Liver (tissue), 9 donors: Measurements from ENCODE around the gene KCNQ4. TPM values are rescaled to one million over a fixed set of nuclear protein-coding genes. Genes with fewer than 3 reads are reported as not detected.

Source experiments
- DNase-seq: peaks from one replicate; pipeline ENCODE4 v3.0.0-alpha.2; 2017; ENCODE audit warnings: low spot score
- H3K27ac ChIP-seq, 2 donors: one replicate each; pipeline ENCODE4 v1.7.0; 2013; ENCODE audit warnings: inconsistent platforms in 2 of 2, low read length in 2 of 2, control low read depth in 1 of 2, low read depth in 1 of 2, mild to moderate bottlenecking in 1 of 2
- H3K27me3 ChIP-seq, 4 donors: one replicate each; pipeline versions ENCODE4 v1.6.1 to v1.7.0; 2013; ENCODE audit warnings: low read length in 3 of 4, inconsistent platforms in 1 of 4, mild to moderate bottlenecking in 1 of 4, moderate library complexity in 1 of 4; ENCODE audit not compliant: control insufficient read depth in 4 of 4, insufficient read depth in 4 of 4
- H3K36me3 ChIP-seq, 4 donors: one replicate each; pipeline versions ENCODE4 v1.6.1 to v1.7.0; 2013; ENCODE audit warnings: low read length in 3 of 4, mild to moderate bottlenecking in 3 of 4, low read depth in 1 of 4, moderate library complexity in 1 of 4; ENCODE audit not compliant: control insufficient read depth in 4 of 4, insufficient read depth in 3 of 4
- H3K4me1 ChIP-seq, 4 donors: one replicate each; pipeline versions ENCODE4 v1.6.1 to v1.7.0; 2013; ENCODE audit warnings: low read length in 3 of 4, mild to moderate bottlenecking in 3 of 4, moderate library complexity in 1 of 4; ENCODE audit not compliant: control insufficient read depth in 4 of 4, insufficient read depth in 4 of 4
- H3K4me3 ChIP-seq, 3 donors: one replicate each; pipeline versions ENCODE4 v1.6.1 to v1.7.0; 2013; ENCODE audit warnings: low read length in 3 of 3, control low read depth in 1 of 3, low read depth in 1 of 3, mild to moderate bottlenecking in 1 of 3
- H3K9ac ChIP-seq, 2 donors: one replicate each; pipeline ENCODE4 v1.7.0; 2013; ENCODE audit warnings: low read length in 2 of 2, mild to moderate bottlenecking in 2 of 2, moderate library complexity in 2 of 2, control low read depth in 1 of 2, low read depth in 1 of 2
- H3K9me3 ChIP-seq, 4 donors: one replicate each; pipeline versions ENCODE4 v1.6.1 to v1.7.0; 2013; ENCODE audit warnings: low read length in 3 of 4; ENCODE audit not compliant: control insufficient read depth in 4 of 4
- EGR1 ChIP-seq, 2 donors: IDR thresholded peaks; 2 replicates each; pipeline ENCODE4 v1.6.1; 2016 to 2018; ENCODE audit warnings: antibody characterized with exemption in 2 of 2, low read depth in 2 of 2
- FOXA1 ChIP-seq: IDR thresholded peaks from 2 replicates; pipeline ENCODE4 v1.6.1; 2016; ENCODE audit warnings: antibody characterized with exemption
- FOXA2 ChIP-seq: IDR thresholded peaks from 2 replicates; pipeline ENCODE4 v1.6.1; 2016; ENCODE audit warnings: antibody characterized with exemption
- GABPA ChIP-seq, 2 donors: IDR thresholded peaks in 1 of 2; conservative IDR thresholded peaks in 1 of 2; 2 replicates each; pipeline ENCODE4 v1.6.1; 2016; ENCODE audit warnings: antibody characterized with exemption in 2 of 2, mild to moderate bottlenecking in 1 of 2, moderate library complexity in 1 of 2
- HNF4A ChIP-seq, 2 donors: conservative IDR thresholded peaks; 2 replicates each; pipeline ENCODE4 v1.6.1; 2016; ENCODE audit warnings: antibody characterized with exemption in 2 of 2, mild to moderate bottlenecking in 2 of 2
- HNF4G ChIP-seq: IDR thresholded peaks from 2 replicates; pipeline ENCODE4 v1.6.1; 2016; ENCODE audit warnings: antibody characterized with exemption
- JUND ChIP-seq, 2 donors: IDR thresholded peaks; 2 replicates each; pipeline ENCODE4 v1.6.1; 2016; ENCODE audit warnings: antibody characterized with exemption in 2 of 2
- NR2F2 ChIP-seq: IDR thresholded peaks from 2 replicates; pipeline ENCODE4 v1.6.1; 2016; ENCODE audit warnings: antibody characterized with exemption
- RAD21 ChIP-seq, 2 donors: IDR thresholded peaks; 2 replicates each; pipeline ENCODE4 v1.6.1; 2016; ENCODE audit warnings: antibody characterized with exemption in 2 of 2, mild to moderate bottlenecking in 2 of 2
- RXRA ChIP-seq, 2 donors: IDR thresholded peaks; 2 replicates each; pipeline ENCODE4 v1.6.1; 2017 to 2018; ENCODE audit warnings: antibody characterized with exemption in 2 of 2, mild to moderate bottlenecking in 1 of 2
- SP1 ChIP-seq: IDR thresholded peaks from 2 replicates; pipeline ENCODE4 v1.6.1; 2018; ENCODE audit warnings: antibody characterized with exemption, mild to moderate bottlenecking
- TAF1 ChIP-seq: conservative IDR thresholded peaks from 2 replicates; pipeline ENCODE4 v1.6.1; 2016; ENCODE audit warnings: antibody characterized with exemption, mild to moderate bottlenecking
- YY1 ChIP-seq: IDR thresholded peaks from 2 replicates; pipeline ENCODE4 v1.6.1; 2016; ENCODE audit warnings: antibody characterized with exemption, mild to moderate bottlenecking
- WGBS: extraction: QIAGEN DNeasy Blood & Tissue Kit; methylation state at CpG from one replicate; pipeline ENCODE4 v1.1.7; 2013; 5-methylcytosine and 5-hydroxymethylcytosine counted together
- polyA plus RNA-seq, 2 donors: library from polyadenylated mRNA; stranded (reverse) in 1 of 2; unstranded in 1 of 2; fragments of 200-250 nt in 1 of 2; fragments of >200 nt in 1 of 2; fragmentation: Nextera tagmentation in 1 of 2; extraction: Ambion mirVana in 1 of 2; gene quantifications; one replicate each; pipeline versions ENCODE4 v1.2.1 to v1.2.3, GENCODE V29; 2013 to 2015
- total RNA-seq, 2 donors: library from RNA; depleted of rRNA; stranded (reverse); fragments of >200 nt; gene quantifications; one replicate each; pipeline ENCODE4 v1.2.3, GENCODE V29; 2014
- TF ChIP-seq, protein P1 (sequence below): IDR thresholded peaks from 2 replicates; pipeline ENCODE4 v1.6.1; 2016; ENCODE audit warnings: antibody characterized with exemption, mild to moderate bottlenecking
- TF ChIP-seq, protein P2 (sequence below): IDR thresholded peaks from 2 replicates; pipeline ENCODE4 v1.6.1; 2016; ENCODE audit warnings: antibody characterized with exemption
- TF ChIP-seq, protein P3 (sequence below): fragments of 150-350 bp; IDR thresholded peaks from 2 replicates; pipeline ENCODE4 v1.5.1; 2017; ENCODE audit warnings: improper control_type of control experiment, low read depth, low read length; ENCODE audit not compliant: missing input control
- TF ChIP-seq, protein P4 (sequence below): IDR thresholded peaks from 2 replicates; pipeline ENCODE4 v1.6.1; 2016; ENCODE audit warnings: antibody characterized with exemption
- TF ChIP-seq, protein P5 (sequence below): IDR thresholded peaks from 2 replicates; pipeline ENCODE4 v1.6.1; 2016; ENCODE audit warnings: antibody characterized with exemption
- donor health status: healthy.
- donor health status: healthy.
- donor health status: healthy.
- donor health status: healthy.
- donor health status: healthy.

KCNQ4 gene
- total and polyA plus RNA-seq, 4 donors, result 0.10 to 2.1 (median 0.27) TPM

DNA sequence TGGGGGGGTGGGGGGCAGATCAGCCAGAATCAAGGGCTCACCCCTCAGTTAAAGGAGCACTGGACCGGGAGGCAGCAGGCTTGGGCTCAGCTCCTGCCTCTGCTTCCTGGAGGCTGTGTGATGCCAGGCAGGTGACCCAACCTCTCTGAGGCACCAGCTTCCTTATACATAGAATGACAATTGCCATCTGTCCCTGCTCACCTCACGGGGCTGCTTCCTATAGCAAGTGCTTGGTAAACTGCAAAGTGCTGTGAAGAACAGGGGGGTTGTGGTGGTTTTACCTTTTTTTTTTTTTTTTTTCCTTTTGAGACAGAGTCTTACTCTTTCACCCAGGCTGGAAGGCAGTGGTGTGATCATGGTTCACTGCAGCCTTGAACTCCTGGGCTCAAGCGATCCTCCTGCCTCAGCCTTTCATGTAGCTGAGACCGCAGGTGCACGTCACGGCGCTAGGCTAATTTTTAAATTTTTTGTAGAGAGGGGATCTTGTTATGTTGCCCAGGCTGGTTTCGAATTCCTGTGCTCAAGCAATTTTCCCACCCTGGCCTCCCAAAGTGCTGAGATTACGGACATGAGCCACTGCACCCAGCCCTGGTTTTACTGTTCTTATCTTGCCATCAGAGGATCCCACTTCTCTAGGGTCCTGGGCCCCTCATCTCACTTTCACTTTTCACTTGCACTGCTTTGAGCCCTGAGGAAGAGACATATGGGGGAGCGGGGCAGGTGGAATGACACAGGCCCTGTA, 11.6 kb downstream of the KCNQ4 start:
- TF ChIP-seq NR2F2, result no peak
- no peak for TF ChIP-seq TAF1
- TF ChIP-seq FOXA1, result no peak
- TF ChIP-seq, protein P1, sequence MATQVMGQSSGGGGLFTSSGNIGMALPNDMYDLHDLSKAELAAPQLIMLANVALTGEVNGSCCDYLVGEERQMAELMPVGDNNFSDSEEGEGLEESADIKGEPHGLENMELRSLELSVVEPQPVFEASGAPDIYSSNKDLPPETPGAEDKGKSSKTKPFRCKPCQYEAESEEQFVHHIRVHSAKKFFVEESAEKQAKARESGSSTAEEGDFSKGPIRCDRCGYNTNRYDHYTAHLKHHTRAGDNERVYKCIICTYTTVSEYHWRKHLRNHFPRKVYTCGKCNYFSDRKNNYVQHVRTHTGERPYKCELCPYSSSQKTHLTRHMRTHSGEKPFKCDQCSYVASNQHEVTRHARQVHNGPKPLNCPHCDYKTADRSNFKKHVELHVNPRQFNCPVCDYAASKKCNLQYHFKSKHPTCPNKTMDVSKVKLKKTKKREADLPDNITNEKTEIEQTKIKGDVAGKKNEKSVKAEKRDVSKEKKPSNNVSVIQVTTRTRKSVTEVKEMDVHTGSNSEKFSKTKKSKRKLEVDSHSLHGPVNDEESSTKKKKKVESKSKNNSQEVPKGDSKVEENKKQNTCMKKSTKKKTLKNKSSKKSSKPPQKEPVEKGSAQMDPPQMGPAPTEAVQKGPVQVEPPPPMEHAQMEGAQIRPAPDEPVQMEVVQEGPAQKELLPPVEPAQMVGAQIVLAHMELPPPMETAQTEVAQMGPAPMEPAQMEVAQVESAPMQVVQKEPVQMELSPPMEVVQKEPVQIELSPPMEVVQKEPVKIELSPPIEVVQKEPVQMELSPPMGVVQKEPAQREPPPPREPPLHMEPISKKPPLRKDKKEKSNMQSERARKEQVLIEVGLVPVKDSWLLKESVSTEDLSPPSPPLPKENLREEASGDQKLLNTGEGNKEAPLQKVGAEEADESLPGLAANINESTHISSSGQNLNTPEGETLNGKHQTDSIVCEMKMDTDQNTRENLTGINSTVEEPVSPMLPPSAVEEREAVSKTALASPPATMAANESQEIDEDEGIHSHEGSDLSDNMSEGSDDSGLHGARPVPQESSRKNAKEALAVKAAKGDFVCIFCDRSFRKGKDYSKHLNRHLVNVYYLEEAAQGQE, result no peak
- TF ChIP-seq EGR1 (IDR thresholded peaks at IDR 0.05; ENCODE audit: low read depth in 2 of 2), result no peak
- no peak for TF ChIP-seq JUND (IDR thresholded peaks at IDR 0.05)
- no peak for TF ChIP-seq GABPA (IDR thresholded peaks at IDR 0.05 in 1 of 2, conservative IDR thresholded peaks at IDR 0.05 in 1 of 2)
- no peak for TF ChIP-seq HNF4A (conservative IDR thresholded peaks at IDR 0.05)
- no peak for TF ChIP-seq RAD21 (IDR thresholded peaks at IDR 0.05)
- TF ChIP-seq RXRA (IDR thresholded peaks at IDR 0.05), result no peak
- TF ChIP-seq, protein P2, sequence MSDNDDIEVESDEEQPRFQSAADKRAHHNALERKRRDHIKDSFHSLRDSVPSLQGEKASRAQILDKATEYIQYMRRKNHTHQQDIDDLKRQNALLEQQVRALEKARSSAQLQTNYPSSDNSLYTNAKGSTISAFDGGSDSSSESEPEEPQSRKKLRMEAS, result no peak
- TF ChIP-seq YY1, result no peak
- TF ChIP-seq, protein P3, sequence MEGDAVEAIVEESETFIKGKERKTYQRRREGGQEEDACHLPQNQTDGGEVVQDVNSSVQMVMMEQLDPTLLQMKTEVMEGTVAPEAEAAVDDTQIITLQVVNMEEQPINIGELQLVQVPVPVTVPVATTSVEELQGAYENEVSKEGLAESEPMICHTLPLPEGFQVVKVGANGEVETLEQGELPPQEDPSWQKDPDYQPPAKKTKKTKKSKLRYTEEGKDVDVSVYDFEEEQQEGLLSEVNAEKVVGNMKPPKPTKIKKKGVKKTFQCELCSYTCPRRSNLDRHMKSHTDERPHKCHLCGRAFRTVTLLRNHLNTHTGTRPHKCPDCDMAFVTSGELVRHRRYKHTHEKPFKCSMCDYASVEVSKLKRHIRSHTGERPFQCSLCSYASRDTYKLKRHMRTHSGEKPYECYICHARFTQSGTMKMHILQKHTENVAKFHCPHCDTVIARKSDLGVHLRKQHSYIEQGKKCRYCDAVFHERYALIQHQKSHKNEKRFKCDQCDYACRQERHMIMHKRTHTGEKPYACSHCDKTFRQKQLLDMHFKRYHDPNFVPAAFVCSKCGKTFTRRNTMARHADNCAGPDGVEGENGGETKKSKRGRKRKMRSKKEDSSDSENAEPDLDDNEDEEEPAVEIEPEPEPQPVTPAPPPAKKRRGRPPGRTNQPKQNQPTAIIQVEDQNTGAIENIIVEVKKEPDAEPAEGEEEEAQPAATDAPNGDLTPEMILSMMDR, result no peak
- no peak for TF ChIP-seq FOXA2
- no peak for TF ChIP-seq SP1
- TF ChIP-seq, protein P4, sequence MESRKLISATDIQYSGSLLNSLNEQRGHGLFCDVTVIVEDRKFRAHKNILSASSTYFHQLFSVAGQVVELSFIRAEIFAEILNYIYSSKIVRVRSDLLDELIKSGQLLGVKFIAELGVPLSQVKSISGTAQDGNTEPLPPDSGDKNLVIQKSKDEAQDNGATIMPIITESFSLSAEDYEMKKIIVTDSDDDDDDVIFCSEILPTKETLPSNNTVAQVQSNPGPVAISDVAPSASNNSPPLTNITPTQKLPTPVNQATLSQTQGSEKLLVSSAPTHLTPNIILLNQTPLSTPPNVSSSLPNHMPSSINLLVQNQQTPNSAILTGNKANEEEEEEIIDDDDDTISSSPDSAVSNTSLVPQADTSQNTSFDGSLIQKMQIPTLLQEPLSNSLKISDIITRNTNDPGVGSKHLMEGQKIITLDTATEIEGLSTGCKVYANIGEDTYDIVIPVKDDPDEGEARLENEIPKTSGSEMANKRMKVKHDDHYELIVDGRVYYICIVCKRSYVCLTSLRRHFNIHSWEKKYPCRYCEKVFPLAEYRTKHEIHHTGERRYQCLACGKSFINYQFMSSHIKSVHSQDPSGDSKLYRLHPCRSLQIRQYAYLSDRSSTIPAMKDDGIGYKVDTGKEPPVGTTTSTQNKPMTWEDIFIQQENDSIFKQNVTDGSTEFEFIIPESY, result no peak
- TF ChIP-seq, protein P5, sequence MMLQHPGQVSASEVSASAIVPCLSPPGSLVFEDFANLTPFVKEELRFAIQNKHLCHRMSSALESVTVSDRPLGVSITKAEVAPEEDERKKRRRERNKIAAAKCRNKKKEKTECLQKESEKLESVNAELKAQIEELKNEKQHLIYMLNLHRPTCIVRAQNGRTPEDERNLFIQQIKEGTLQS, result no peak
- TF ChIP-seq HNF4G, result no peak
- H3K27me3 ChIP-seq, result no peaks in the 10 kb centered on the region

More for the DNA sequence above, 11.6 kb downstream of the KCNQ4 start:
- H3K9ac ChIP-seq, result no peak overlapping the region
- H3K36me3 ChIP-seq, result no peaks in the 10 kb centered on the region
- H3K27ac ChIP-seq, result no peak overlapping the region
- WGBS, result 88% methylated on average over 10 of the region's 10 CpGs
- H3K4me1 ChIP-seq, result peaks cover 4 to 15% (median 8%) of the 10 kb centered on the region in 4 donors
- no peaks in the 10 kb centered on the region for H3K9me3 ChIP-seq
- no peak overlapping the region for H3K4me3 ChIP-seq
- DNase-seq, result no peak
